ENCODE measurements around the gene ZNF148.

Gene ZNF148

DNA sequence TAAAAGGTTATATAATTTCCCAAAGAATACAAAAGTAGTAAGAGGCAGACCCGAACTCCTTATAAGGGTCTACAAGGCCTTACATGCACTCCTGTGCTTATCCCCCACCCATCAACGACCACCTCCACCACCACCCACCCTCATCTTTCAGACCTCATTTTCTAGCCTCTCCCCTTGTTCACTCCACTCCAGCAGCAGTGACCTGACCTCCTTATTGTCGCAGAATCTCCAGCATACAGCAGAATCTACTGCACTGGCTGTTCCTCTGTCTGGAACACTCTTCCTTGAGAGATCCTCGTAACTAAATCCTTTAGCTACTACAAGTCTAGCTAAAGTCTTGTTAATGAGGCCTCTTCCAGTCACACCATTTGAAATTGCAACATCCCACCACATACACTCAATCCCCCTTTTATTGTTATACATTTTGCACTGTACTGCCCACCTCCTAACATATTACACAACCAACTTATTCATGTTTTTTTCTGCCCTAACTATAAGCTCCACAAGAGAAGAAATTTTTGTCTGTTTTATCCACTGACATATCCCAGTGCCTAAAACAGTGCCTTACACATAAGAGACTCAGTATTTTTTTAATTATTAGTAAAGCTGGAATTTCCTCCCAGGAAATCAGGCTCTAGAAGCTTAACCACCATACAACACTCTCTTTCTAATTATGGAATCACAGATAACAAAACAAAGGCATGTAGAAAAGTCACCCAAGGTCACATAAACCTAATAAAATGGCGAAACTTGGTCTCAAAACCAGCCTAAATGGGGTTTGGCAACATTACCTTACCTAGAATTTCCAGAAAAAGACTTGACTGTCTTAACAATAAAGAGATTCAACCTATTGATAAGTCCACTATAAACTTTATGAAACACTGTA lies 40.2 kb downstream of the ZNF148 start:
- FAIRE-seq = no peak
- DNase-seq (ENCODE audit: insufficient read length, low spot score) = no peak

DNA sequence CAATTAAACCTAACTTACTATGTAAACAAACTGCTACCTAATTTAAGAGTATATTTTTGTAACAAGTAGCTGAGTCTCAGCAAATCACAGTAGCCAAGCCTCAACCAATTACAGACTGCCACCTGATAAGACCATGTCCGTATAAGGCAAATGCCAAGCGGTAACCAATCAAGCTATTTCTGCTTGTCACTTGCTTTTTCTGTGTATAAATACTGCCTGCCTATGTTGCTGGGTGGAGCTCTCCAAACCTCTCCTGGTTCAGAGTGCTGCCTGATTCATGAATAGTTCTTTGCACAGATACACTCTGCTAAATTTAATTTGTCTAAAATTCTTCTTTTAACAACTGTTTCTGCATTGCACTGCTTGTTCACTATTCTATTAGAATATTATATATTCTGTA lies 42.6 kb downstream of the ZNF148 start:
- DNase-seq (ENCODE audit: insufficient read length, low spot score) (no peak), FAIRE-seq (peak; percentile 13)

- FAIRE-seq = no peak
- no peak for DNase-seq (ENCODE audit: insufficient read length, low spot score)
Measured at GRCh38 chr3:125331243-125331642, 43.9 kb downstream of the ZNF148 start.

- DNase-seq (ENCODE audit: insufficient read length, low spot score) (no peak), FAIRE-seq (no peak)
Measured at GRCh38 chr3:125326957-125327356, 48.2 kb downstream of the ZNF148 start.

DNA sequence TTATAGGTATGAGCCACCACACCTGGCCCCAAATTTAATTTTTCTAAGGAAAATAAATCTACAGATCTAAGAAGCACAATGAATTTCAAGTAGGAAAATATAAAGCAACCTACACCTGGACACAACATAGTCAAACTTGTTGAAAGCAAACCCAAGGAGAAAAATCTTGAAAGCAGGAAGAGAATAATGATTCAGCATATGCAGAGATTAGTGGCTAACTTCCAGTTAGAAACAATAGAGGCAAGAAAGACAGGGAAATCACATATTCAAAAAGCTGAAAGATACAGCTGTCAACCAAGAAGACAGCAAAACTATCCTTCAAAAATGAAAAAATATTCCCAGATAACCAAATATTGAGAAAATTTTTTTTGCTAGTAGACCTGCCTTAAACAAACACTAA lies 49.4 kb downstream of the ZNF148 start:
- FAIRE-seq (no peak), DNase-seq (ENCODE audit: insufficient read length, low spot score) (no peak)

GRCh38 chr3:125324341-125324740 lies 50.8 kb downstream of the ZNF148 start:
- DNase-seq (ENCODE audit: insufficient read length, low spot score) = no peak
- FAIRE-seq = no peak

DNA sequence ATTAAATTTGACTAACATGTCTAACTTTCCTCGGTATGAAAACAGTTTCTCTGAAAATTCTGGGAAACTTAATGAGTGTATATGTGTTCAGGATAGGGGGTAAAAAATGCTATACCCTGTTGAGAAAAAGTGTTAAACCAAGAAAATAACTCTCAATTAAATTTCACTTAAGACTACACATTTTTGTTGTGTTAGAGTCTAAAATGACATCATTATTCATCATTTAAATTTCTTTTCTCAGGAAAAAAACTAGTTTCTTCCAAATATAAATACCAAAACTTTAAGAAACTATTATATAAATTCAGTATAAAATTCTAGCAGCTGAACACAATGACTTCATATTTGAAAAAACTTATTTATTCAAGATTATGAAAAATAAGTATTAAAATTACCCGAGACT lies 52.2 kb downstream of the ZNF148 start:
- FAIRE-seq (no peak), DNase-seq (ENCODE audit: insufficient read length, low spot score) (no peak)

DNA sequence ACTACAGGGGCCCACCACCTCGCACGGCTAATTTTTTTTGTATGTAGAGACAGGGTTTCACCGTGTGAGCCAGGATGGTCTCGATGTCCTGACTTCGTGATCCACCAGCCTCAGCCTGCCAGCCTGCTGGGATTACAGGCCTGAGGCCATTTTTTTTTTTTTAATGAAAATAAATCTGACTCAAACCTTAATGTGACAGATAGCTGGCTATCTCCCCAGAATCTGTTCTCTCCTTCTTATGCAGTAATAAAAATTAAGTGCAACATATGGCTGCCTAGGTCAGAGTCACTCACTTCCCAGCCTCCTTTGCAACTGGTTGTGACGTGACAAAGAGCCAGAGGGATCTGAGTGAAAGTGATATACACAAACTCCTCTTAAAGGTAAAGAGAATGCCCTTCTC lies 53.0 kb downstream of the ZNF148 start:
- DNase-seq (ENCODE audit: insufficient read length, low spot score) (peak; percentile 67), FAIRE-seq (peak; percentile 31)

DNA sequence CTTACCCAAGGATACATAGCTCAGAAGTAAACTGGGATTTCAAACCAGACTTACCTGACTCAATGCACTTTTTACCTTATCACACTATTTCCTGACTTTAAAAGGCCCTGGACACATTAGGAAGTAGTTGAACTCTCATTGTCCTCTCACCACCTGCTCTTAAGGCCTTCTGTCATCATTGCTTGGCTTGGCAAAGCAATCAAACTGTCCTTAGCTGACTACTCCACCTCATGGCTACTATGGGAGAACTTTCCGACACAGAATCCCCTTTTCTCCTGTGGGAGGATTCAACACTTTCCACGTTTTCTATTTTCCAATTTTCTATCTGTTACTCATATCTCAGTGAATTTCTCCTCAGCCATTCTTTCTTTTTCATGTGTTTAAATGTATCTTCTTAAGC lies 55.4 kb downstream of the ZNF148 start:
- no peak for DNase-seq (ENCODE audit: insufficient read length, low spot score)
- FAIRE-seq = no peak

GRCh38 chr3:125318871-125319270 lies 56.3 kb downstream of the ZNF148 start:
- FAIRE-seq (no peak), DNase-seq (ENCODE audit: insufficient read length, low spot score) (no peak)

DNA sequence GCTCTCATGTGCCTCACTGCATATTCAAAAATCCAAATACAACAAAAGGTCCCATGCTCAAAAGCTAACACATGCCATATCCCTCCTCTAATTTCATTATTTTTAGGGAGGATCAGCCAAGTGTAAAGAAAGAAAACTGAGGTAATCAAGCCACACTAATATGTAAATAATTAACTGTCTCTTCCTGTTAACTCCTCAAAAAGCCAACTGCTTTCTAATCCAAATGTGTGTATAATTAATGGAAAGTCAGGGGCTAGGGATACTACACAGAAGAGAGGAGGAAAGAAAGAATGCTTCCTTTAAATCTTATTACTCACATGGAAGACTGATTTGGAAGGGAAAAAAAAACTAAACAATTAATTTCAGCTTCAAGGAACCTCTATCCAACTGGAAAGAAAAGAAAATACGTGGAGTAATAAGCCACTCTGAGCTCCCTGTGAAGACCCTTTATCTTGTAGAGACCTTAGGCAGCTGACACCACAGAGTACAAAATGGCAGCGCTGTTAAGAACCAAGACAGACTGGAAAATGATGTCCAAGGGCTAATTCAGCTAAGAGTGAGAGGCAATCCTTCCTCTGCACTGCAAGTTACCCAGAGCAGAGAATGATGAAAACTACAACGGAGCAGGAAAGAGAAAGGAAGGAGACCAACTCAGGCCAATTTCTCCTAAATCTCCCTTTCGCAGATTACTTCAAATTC lies 56.8 kb downstream of the ZNF148 start:
- FAIRE-seq (no peak), DNase-seq (ENCODE audit: insufficient read length, low spot score) (no peak)

- no peak for FAIRE-seq
- DNase-seq (ENCODE audit: insufficient read length, low spot score) = no peak
Measured at GRCh38 chr3:125317761-125318160, 57.4 kb downstream of the ZNF148 start.

GRCh38 chr3:125316949-125317348 lies 58.2 kb downstream of the ZNF148 start:
- no peak for DNase-seq (ENCODE audit: insufficient read length, low spot score)

GRCh38 chr3:125316246-125316645 lies 58.9 kb downstream of the ZNF148 start:
- FAIRE-seq (no peak), DNase-seq (ENCODE audit: insufficient read length, low spot score) (no peak)

More at GRCh38 chr3:125316949-125317348, 58.2 kb downstream of the ZNF148 start:
- FAIRE-seq = no peak

DNA sequence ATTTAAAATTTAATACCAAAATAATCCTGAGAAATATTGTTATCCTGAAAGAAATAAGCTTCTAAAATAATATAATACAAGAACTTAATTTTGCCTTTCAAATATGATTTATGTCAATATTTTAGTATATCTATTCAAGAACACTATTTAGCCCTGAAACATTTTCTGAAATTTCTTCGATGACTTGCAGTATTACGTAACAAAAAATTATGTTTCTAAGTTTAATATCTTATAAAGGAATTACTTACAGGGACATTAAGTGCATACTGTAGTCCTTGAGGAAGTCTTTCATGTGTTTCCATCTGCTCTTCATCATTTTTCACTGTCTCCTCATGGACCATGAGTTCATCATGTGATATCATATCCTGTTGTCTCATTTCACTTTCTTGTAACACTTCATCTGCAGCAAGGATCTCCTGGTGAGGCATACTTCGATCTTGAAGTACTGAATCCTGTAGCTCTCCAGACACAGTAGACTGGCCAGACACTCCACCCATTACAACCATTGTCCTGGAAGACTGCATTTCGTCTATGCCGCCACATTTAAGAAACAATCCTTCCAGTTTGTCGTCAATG lies 62.0 kb downstream of the ZNF148 start:
- FAIRE-seq = peak; percentile 55

DNA sequence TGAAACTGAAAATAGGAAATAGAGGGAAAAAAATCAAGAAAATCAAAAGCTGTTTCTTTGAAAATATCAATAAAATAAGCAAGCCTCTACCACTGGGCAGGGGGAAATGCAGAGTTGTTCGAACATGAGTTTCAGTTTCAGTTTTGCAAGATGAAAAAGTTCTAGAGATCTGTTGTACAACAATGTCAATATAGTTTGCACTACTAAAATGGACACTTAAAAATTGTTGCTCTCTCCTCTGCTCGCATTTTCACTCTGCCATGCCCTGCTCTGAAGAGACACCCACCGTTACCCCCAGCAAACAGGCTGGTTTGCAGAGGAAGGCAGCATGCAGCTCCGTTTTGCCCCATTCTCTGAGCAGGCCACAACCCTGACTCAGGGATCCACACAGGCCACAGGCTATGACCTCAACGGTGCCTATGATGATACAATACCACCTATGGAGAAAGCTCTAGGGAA lies 64.5 kb downstream of the ZNF148 start:
- no peak for DNase-seq (ENCODE audit: insufficient read length, low spot score)
- FAIRE-seq = no peak

More for the DNA sequence above, 62.0 kb downstream of the ZNF148 start:
- DNase-seq (ENCODE audit: insufficient read length, low spot score) = no peak

DNA sequence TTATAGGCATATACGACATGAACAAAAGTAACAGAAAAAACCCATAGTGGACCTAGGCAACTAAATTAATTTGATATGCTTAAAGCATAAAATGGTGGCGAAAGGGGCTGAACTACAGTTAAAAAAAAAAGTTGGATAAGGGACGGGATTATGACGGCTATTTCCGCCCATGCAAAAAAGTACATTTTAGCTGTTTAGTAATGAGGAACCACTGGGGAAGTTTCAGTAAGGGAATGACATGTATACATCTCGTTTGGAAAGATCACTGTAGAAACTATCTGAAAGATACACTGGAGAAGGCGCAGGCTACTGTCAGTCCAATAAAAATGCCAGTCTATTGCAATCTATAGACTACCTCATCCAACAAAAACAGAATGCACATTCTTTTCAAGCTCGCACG lies 65.6 kb downstream of the ZNF148 start:
- FAIRE-seq = no peak
- no peak for DNase-seq (ENCODE audit: insufficient read length, low spot score)

DNA sequence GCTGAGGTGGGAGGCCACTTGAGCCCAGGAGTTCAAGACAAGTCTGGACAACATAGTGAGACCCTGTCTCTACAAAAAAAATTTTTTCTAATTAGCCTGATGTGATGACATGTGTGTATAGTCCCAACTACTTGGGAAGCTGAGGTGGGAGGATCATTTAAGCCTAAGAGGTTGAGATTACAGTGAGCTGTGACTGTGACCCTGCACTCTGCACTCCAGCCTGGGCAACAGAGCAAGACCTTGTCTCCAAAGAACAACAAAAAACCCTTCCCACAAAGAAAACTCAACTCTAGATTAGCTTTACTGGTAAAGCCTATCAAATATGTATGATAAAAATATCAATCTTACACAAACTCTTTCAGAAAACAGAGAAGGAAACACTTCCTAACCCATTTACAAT lies 68.5 kb downstream of the ZNF148 start:
- no peak for DNase-seq (ENCODE audit: insufficient read length, low spot score)
- FAIRE-seq = no peak

- FAIRE-seq (no peak), DNase-seq (ENCODE audit: insufficient read length, low spot score) (no peak)
Measured at GRCh38 chr3:125302932-125303331, 72.2 kb downstream of the ZNF148 start.

DNA sequence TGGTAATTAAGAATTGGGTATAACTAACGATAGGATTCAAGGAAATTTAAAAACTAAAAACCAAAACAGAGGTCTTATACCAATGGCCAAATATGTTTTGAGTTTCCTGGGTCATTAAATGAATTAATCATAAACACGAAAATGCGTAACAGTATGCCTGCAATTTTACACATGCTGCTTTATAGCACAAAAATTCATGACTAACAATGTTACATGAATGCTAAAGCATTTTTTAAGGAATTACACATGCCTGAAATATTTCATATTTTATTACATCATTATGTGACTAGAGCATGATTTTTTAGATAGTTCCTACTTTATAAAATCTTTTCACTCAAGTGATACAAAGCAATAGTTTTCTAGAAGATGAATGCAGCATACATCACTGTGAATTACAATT lies 74.7 kb downstream of the ZNF148 start:
- DNase-seq (ENCODE audit: insufficient read length, low spot score) (peak; percentile 33), FAIRE-seq (no peak)

DNA sequence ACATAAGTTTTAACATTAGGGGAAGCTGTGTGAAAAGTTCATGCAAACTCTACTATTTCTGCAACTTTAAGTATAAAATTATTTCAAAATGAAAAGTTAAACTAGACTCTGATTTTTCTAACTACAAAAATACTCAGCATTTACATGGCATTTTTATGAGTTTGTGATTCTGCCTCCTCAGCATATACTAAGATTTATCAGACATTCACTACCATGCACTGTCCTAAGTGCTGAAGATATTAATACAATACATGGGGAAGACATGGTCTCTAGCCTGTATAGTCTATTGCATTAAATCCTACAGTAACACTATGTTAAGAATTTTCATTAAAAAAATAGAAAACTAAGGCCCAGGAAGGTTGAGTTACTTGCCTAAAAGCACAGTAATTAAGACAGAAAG lies 80.7 kb downstream of the ZNF148 start:
- DNase-seq (ENCODE audit: insufficient read length, low spot score) (no peak), FAIRE-seq (no peak)

DNA sequence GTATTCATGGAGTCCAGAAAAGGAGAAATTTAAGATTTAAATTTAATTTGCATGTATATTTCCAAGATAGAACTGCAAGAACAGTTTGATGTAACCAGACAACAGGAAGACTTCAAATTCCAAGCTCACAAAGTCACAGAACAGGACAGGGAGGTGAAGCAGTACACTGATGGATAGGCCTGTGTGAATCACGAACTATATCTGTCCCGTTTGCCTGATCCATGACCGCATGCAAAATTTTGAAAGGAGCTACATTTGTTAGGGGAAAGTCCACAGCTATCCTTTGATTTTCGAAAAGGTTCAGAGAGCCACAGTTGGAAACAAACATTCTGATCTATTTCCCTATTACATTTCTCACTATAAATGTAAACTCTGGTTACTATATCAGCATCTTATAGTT lies 83.1 kb downstream of the ZNF148 start:
- FAIRE-seq = no peak
- no peak for DNase-seq (ENCODE audit: insufficient read length, low spot score)

Measured in HTR-8/SVneo (cell line).